ENCODE measurements around the gene VAV1.

VAV1 gene

GRCh38 chr19:6753178-6754031 is 19.1 kb upstream of the VAV1 start:
- Histone ChIP-seq H3K4me2 (ENCODE audit: low read depth, low read length, poor library complexity, severe bottlenecking) (peak overlapping the region; percentile 59), H4K20me1 (ENCODE audit: low read depth, low read length) (no peaks in the 10 kb centered on the region), H3K9me3 (ENCODE audit: insufficient read depth, low read length) (no peaks in the 10 kb centered on the region), H3K27me3 (ENCODE audit: low read length) (no peaks in the 10 kb centered on the region), H3K9me2 (replicated peaks; ENCODE audit: insufficient read depth, low read length) (no peaks in the 10 kb centered on the region), H3K27ac (ENCODE audit: low read depth, low read length) (peak overlapping the region; percentile 45), H3K4me3 (ENCODE audit: insufficient read depth, low read length, poor library complexity, severe bottlenecking) (peak overlapping the region; percentile 50), H3K36me3 (ENCODE audit: low read length) (no peaks in the 10 kb centered on the region), H3K79me2 (ENCODE audit: insufficient read depth, low read length) (no peaks in the 10 kb centered on the region), H3F3A (ENCODE audit: insufficient read depth) (0 out of 2 replicates have a peak, but pooled peaks cover 3% of the 10 kb centered on the region), H2AFZ (ENCODE audit: low read depth, low read length, severe bottlenecking) (peak overlapping the region; percentile 89), H3K9ac (ENCODE audit: low read length) (peak overlapping the region; percentile 43)
- TF ChIP-seq EZH2phosphoT487 (conservative IDR thresholded peaks at IDR 0.05; ENCODE audit: low read length) (no peak), CTCF (IDR thresholded peaks at IDR 0.05; ENCODE audit: insufficient read depth, low read length, poor library complexity, severe bottlenecking) (peak; percentile 36)

- H3K4me3 ChIP-seq (ENCODE audit: insufficient read depth, low read length, poor library complexity, severe bottlenecking): no peak overlapping the region
- no peak overlapping the region for H3K4me2 ChIP-seq (ENCODE audit: low read depth, low read length, poor library complexity, severe bottlenecking)
- H4K20me1 ChIP-seq (ENCODE audit: low read depth, low read length): no peaks in the 10 kb centered on the region
- H3K27me3 ChIP-seq (ENCODE audit: low read length): no peaks in the 10 kb centered on the region
- H3K27ac ChIP-seq (ENCODE audit: low read depth, low read length): no peak overlapping the region
- no peak overlapping the region for H2AFZ ChIP-seq (ENCODE audit: low read depth, low read length, severe bottlenecking)
- TF ChIP-seq CTCF (IDR thresholded peaks at IDR 0.05; ENCODE audit: insufficient read depth, low read length, poor library complexity, severe bottlenecking) (no peak), EZH2phosphoT487 (conservative IDR thresholded peaks at IDR 0.05; ENCODE audit: low read length) (no peak)
- H3K9me2 ChIP-seq (replicated peaks; ENCODE audit: insufficient read depth, low read length): no peaks in the 10 kb centered on the region
- H3F3A ChIP-seq (ENCODE audit: insufficient read depth): 0 out of 2 replicates have a peak, but pooled peaks cover 3% of the 10 kb centered on the region
- no peak overlapping the region for H3K9ac ChIP-seq (ENCODE audit: low read length)
- no peaks in the 10 kb centered on the region for H3K9me3 ChIP-seq (ENCODE audit: insufficient read depth, low read length)
- H3K79me2 ChIP-seq (ENCODE audit: insufficient read depth, low read length): no peaks in the 10 kb centered on the region
- no peaks in the 10 kb centered on the region for H3K36me3 ChIP-seq (ENCODE audit: low read length)
Observed at GRCh38 chr19:6754136-6754535, 18.4 kb upstream of the VAV1 start.

GRCh38 chr19:6754653-6755463 is 17.6 kb upstream of the VAV1 start:
- H3K27ac ChIP-seq (ENCODE audit: low read depth, low read length): no peak overlapping the region
- no peak overlapping the region for H3K4me3 ChIP-seq (ENCODE audit: insufficient read depth, low read length, poor library complexity, severe bottlenecking)
- H2AFZ ChIP-seq (ENCODE audit: low read depth, low read length, severe bottlenecking): no peak overlapping the region
- H3K36me3 ChIP-seq (ENCODE audit: low read length): no peaks in the 10 kb centered on the region
- TF ChIP-seq CTCF (IDR thresholded peaks at IDR 0.05; ENCODE audit: insufficient read depth, low read length, poor library complexity, severe bottlenecking): no peak
- no peak for TF ChIP-seq EZH2phosphoT487 (conservative IDR thresholded peaks at IDR 0.05; ENCODE audit: low read length)
- no peaks in the 10 kb centered on the region for H3K79me2 ChIP-seq (ENCODE audit: insufficient read depth, low read length)
- 0 out of 2 replicates have a peak, but pooled peaks cover 3% of the 10 kb centered on the region for H3F3A ChIP-seq (ENCODE audit: insufficient read depth)
- H4K20me1 ChIP-seq (ENCODE audit: low read depth, low read length): no peaks in the 10 kb centered on the region
- no peaks in the 10 kb centered on the region for H3K9me2 ChIP-seq (replicated peaks; ENCODE audit: insufficient read depth, low read length)
- H3K27me3 ChIP-seq (ENCODE audit: low read length): no peaks in the 10 kb centered on the region
- no peaks in the 10 kb centered on the region for H3K9me3 ChIP-seq (ENCODE audit: insufficient read depth, low read length)
- no peak overlapping the region for H3K4me2 ChIP-seq (ENCODE audit: low read depth, low read length, poor library complexity, severe bottlenecking)
- H3K9ac ChIP-seq (ENCODE audit: low read length): no peak overlapping the region

Data from SU-DHL-6 (cell line).